GM23338 (cell line): ENCODE measurements around the gene RWDD1. TPM values are rescaled to one million over a fixed set of nuclear protein-coding genes. Genes with fewer than 3 reads are reported as not detected.

ENCODE experiments used
- ATAC-seq: fragments of 200-7000 bp; cut with Tn5 transposase; 3 replicates; pipeline ENCODE4 v1.9.1; 2020
- DNase-seq: peaks from one replicate; pipeline ENCODE4 v3.0.0-alpha.2; 2015; ENCODE audit warnings: low spot score
- H2AFZ ChIP-seq: fragments of 200-600 bp; sonication (generic); 2 replicates; pipeline ENCODE4 v1.8.0; 2016; ENCODE audit warnings: antibody characterized with exemption, mild to moderate bottlenecking, moderate library complexity
- H3F3A ChIP-seq: fragments of 200-600 bp; sonication (generic); replicated peaks from 2 replicates; pipeline ENCODE4 v1.8.0; 2017; ENCODE audit warnings: antibody characterized with exemption, mixed run types, low read depth
- H3K27ac ChIP-seq: fragments of 200-600 bp; sonication (generic); 2 replicates; pipeline ENCODE4 v1.6.1; 2016; ENCODE audit warnings: low read depth
- H3K27me3 ChIP-seq: fragments of 200-600 bp; sonication (generic); 2 replicates; pipeline ENCODE4 v1.8.0; 2016; ENCODE audit warnings: mild to moderate bottlenecking, mixed run types, moderate library complexity; ENCODE audit not compliant: insufficient read depth
- H3K36me3 ChIP-seq: fragments of 200-600 bp; sonication (generic); 2 replicates; pipeline ENCODE4 v1.8.0; 2016; ENCODE audit warnings: mild to moderate bottlenecking; ENCODE audit not compliant: insufficient read depth
- H3K4me1 ChIP-seq: fragments of 200-600 bp; sonication (generic); 2 replicates; pipeline ENCODE4 v1.8.0; 2016; ENCODE audit warnings: mild to moderate bottlenecking, moderate library complexity; ENCODE audit not compliant: insufficient read depth
- H3K4me2 ChIP-seq: fragments of 200-600 bp; sonication (generic); 2 replicates; pipeline ENCODE4 v1.7.1; 2017; ENCODE audit warnings: mixed run types
- H3K4me3 ChIP-seq: fragments of 200-600 bp; sonication (generic); 2 replicates; pipeline ENCODE4 v1.6.1; 2016; ENCODE audit warnings: mixed run types
- H3K79me2 ChIP-seq: fragments of 200-600 bp; sonication (generic); replicated peaks from 2 replicates; pipeline ENCODE4 v1.8.0; 2017; ENCODE audit warnings: mild to moderate bottlenecking; ENCODE audit not compliant: insufficient read depth
- H3K9me2 ChIP-seq: fragments of 200-600 bp; sonication (generic); 2 replicates; pipeline ENCODE4 v1.8.0; 2017; ENCODE audit not compliant: insufficient read depth
- H4K20me1 ChIP-seq: fragments of 200-600 bp; sonication (generic); replicated peaks from 2 replicates; pipeline ENCODE4 v1.8.0; 2017; ENCODE audit warnings: mild to moderate bottlenecking; ENCODE audit not compliant: insufficient read depth
- H3K27ac Mint-ChIP-seq: 2 replicates; pipeline ENCODE4 v1.8.0; 2020; ENCODE audit warnings: inconsistent platforms, mild to moderate bottlenecking, moderate library complexity, mixed read lengths
- H3K27me3 Mint-ChIP-seq: 3 replicates; pipeline ENCODE4 v1.8.0; 2022; ENCODE audit warnings: low read depth, mild to moderate bottlenecking, moderate library complexity, mixed read lengths, inconsistent platforms; ENCODE audit not compliant: insufficient read depth, poor library complexity
- H3K36me3 Mint-ChIP-seq: 3 replicates; pipeline ENCODE4 v1.8.0; 2021; ENCODE audit warnings: low read depth, mild to moderate bottlenecking, inconsistent platforms, moderate library complexity, mixed read lengths
- H3K4me1 Mint-ChIP-seq: 3 replicates; pipeline ENCODE4 v1.8.0; 2020; ENCODE audit warnings: mild to moderate bottlenecking, inconsistent platforms, mixed read lengths
- H3K4me3 Mint-ChIP-seq: 3 replicates; pipeline ENCODE4 v1.8.0; 2021; ENCODE audit warnings: moderate library complexity, mild to moderate bottlenecking, inconsistent platforms, mixed read lengths
- H3K9me3 Mint-ChIP-seq: 3 replicates; pipeline ENCODE4 v1.8.0; 2020; ENCODE audit warnings: moderate library complexity, mild to moderate bottlenecking, inconsistent platforms, mixed read lengths
- CREB1 ChIP-seq: fragments of 250-450 bp; sonication (Bioruptor Pico); IDR thresholded peaks from 2 replicates; pipeline ENCODE4 v1.5.0; 2020; ENCODE audit warnings: low read depth, mild to moderate bottlenecking, moderate library complexity
- CTCF ChIP-seq, 2 experiments: fragments of 200-600 bp in 1 of 2; sonication (generic) in 1 of 2; conservative IDR thresholded peaks; 2 replicates each; pipeline versions ENCODE4 v1.5.1 to v1.6.1; 2016 to 2017; ENCODE audit warnings: antibody characterized with exemption in 2 of 2, low read depth in 2 of 2, mild to moderate bottlenecking in 2 of 2, moderate library complexity in 1 of 2
- ETS1 ChIP-seq: IDR thresholded peaks from 2 replicates; pipeline ENCODE4 v1.6.1; 2016; ENCODE audit warnings: antibody characterized with exemption
- EZH2 ChIP-seq: fragments of 200-600 bp; sonication (generic); IDR thresholded peaks from one replicate; pipeline ENCODE4 v1.8.0; 2017; ENCODE audit warnings: antibody characterized with exemption, mild to moderate bottlenecking, low read depth; ENCODE audit not compliant: unreplicated experiment
- EZH2phosphoT487 ChIP-seq: fragments of 200-600 bp; sonication (generic); IDR thresholded peaks from one replicate; pipeline ENCODE4 v1.8.1; 2018; ENCODE audit warnings: antibody characterized with exemption; ENCODE audit not compliant: unreplicated experiment
- JUNB ChIP-seq: IDR thresholded peaks from one replicate; pipeline ENCODE4 v1.6.1; 2016; ENCODE audit warnings: antibody characterized with exemption; ENCODE audit not compliant: unreplicated experiment
- NANOG ChIP-seq: IDR thresholded peaks from 2 replicates; pipeline ENCODE4 v1.6.1; 2016; ENCODE audit warnings: antibody characterized with exemption, borderline replicate concordance
- POLR2AphosphoS5 ChIP-seq: IDR thresholded peaks from 2 replicates; pipeline ENCODE4 v1.6.1; 2016; ENCODE audit warnings: antibody characterized with exemption, low read depth
- STAT1 ChIP-seq: IDR thresholded peaks from one replicate; pipeline ENCODE4 v1.6.1; 2016; ENCODE audit warnings: antibody characterized with exemption; ENCODE audit not compliant: unreplicated experiment
- ZNF114 ChIP-seq: fragments of 250-450 bp; sonication (Bioruptor Pico); IDR thresholded peaks from 2 replicates; pipeline ENCODE4 v1.5.0; 2020; ENCODE audit warnings: mild to moderate bottlenecking, moderate library complexity
- ZNF331 ChIP-seq: fragments of 250-450 bp; sonication (Bioruptor Pico); IDR thresholded peaks from 2 replicates; pipeline ENCODE4 v1.5.0; 2020; ENCODE audit warnings: low read depth, mild to moderate bottlenecking, moderate library complexity
- polyA plus RNA-seq: library from polyadenylated mRNA; unstranded; fragments of >200 nt; fragmentation: Nextera tagmentation; extraction: Ambion mirVana; gene quantifications from 2 replicates; pipeline ENCODE4 v1.2.1, GENCODE V29; 2016
- total RNA-seq: library from RNA; depleted of rRNA; stranded (reverse); fragments of >200 nt; shearing (Covaris generic); gene quantifications from 2 replicates; pipeline ENCODE4 v1.2.3, GENCODE V29; 2014
- TF ChIP-seq, protein P1 (sequence below): fragments of 250-450 bp; sonication (Bioruptor Pico); IDR thresholded peaks from 2 replicates; pipeline ENCODE4 v1.5.0; 2020; ENCODE audit warnings: mild to moderate bottlenecking, moderate library complexity
- TF ChIP-seq, protein P2 (sequence below): IDR thresholded peaks from one replicate; pipeline ENCODE4 v1.6.1; 2018; ENCODE audit warnings: antibody characterized with exemption; ENCODE audit not compliant: unreplicated experiment

The RWDD1 gene
- total and polyA plus RNA-seq, 2 experiments from 2014 or later = 20.2 to 171 TPM

GRCh38 chr6:116562019-116562403, 9.3 kb upstream of the RWDD1 start:
- no peak for DNase-seq
- TF ChIP-seq POLR2AphosphoS5 (no peak), EZH2 (no peak), NANOG (no peak), CREB1 (CRISPR knock-in tag) (no peak), ETS1 (no peak), EZH2phosphoT487 (no peak), STAT1 (no peak), JUNB (no peak), ZNF331 (no peak), ZNF114 (CRISPR knock-in tag) (no peak), CTCF (conservative IDR thresholded peaks at IDR 0.05; ENCODE audit: low read depth in 2 of 2) (no peak)
- TF ChIP-seq, protein P1, sequence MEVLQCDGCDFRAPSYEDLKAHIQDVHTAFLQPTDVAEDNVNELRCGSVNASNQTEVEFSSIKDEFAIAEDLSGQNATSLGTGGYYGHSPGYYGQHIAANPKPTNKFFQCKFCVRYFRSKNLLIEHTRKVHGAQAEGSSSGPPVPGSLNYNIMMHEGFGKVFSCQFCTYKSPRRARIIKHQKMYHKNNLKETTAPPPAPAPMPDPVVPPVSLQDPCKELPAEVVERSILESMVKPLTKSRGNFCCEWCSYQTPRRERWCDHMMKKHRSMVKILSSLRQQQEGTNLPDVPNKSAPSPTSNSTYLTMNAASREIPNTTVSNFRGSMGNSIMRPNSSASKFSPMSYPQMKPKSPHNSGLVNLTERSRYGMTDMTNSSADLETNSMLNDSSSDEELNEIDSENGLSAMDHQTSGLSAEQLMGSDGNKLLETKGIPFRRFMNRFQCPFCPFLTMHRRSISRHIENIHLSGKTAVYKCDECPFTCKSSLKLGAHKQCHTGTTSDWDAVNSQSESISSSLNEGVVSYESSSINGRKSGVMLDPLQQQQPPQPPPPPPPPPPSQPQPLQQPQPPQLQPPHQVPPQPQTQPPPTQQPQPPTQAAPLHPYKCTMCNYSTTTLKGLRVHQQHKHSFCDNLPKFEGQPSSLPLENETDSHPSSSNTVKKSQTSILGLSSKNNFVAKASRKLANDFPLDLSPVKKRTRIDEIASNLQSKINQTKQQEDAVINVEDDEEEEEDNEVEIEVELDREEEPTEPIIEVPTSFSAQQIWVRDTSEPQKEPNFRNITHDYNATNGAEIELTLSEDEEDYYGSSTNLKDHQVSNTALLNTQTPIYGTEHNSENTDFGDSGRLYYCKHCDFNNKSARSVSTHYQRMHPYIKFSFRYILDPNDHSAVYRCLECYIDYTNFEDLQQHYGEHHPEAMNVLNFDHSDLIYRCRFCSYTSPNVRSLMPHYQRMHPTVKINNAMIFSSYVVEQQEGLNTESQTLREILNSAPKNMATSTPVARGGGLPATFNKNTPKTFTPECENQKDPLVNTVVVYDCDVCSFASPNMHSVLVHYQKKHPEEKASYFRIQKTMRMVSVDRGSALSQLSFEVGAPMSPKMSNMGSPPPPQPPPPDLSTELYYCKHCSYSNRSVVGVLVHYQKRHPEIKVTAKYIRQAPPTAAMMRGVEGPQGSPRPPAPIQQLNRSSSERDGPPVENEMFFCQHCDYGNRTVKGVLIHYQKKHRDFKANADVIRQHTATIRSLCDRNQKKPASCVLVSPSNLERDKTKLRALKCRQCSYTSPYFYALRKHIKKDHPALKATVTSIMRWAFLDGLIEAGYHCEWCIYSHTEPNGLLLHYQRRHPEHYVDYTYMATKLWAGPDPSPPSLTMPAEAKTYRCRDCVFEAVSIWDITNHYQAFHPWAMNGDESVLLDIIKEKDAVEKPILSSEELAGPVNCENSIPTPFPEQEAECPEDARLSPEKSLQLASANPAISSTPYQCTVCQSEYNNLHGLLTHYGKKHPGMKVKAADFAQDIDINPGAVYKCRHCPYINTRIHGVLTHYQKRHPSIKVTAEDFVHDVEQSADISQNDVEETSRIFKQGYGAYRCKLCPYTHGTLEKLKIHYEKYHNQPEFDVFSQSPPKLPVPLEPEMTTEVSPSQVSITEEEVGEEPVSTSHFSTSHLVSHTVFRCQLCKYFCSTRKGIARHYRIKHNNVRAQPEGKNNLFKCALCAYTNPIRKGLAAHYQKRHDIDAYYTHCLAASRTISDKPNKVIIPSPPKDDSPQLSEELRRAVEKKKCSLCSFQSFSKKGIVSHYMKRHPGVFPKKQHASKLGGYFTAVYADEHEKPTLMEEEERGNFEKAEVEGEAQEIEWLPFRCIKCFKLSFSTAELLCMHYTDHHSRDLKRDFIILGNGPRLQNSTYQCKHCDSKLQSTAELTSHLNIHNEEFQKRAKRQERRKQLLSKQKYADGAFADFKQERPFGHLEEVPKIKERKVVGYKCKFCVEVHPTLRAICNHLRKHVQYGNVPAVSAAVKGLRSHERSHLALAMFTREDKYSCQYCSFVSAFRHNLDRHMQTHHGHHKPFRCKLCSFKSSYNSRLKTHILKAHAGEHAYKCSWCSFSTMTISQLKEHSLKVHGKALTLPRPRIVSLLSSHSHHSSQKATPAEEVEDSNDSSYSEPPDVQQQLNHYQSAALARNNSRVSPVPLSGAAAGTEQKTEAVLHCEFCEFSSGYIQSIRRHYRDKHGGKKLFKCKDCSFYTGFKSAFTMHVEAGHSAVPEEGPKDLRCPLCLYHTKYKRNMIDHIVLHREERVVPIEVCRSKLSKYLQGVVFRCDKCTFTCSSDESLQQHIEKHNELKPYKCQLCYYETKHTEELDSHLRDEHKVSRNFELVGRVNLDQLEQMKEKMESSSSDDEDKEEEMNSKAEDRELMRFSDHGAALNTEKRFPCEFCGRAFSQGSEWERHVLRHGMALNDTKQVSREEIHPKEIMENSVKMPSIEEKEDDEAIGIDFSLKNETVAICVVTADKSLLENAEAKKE (CRISPR knock-in tag) = no peak
- TF ChIP-seq, protein P2, sequence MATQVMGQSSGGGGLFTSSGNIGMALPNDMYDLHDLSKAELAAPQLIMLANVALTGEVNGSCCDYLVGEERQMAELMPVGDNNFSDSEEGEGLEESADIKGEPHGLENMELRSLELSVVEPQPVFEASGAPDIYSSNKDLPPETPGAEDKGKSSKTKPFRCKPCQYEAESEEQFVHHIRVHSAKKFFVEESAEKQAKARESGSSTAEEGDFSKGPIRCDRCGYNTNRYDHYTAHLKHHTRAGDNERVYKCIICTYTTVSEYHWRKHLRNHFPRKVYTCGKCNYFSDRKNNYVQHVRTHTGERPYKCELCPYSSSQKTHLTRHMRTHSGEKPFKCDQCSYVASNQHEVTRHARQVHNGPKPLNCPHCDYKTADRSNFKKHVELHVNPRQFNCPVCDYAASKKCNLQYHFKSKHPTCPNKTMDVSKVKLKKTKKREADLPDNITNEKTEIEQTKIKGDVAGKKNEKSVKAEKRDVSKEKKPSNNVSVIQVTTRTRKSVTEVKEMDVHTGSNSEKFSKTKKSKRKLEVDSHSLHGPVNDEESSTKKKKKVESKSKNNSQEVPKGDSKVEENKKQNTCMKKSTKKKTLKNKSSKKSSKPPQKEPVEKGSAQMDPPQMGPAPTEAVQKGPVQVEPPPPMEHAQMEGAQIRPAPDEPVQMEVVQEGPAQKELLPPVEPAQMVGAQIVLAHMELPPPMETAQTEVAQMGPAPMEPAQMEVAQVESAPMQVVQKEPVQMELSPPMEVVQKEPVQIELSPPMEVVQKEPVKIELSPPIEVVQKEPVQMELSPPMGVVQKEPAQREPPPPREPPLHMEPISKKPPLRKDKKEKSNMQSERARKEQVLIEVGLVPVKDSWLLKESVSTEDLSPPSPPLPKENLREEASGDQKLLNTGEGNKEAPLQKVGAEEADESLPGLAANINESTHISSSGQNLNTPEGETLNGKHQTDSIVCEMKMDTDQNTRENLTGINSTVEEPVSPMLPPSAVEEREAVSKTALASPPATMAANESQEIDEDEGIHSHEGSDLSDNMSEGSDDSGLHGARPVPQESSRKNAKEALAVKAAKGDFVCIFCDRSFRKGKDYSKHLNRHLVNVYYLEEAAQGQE = no peak
- H3K4me2 ChIP-seq = no peak overlapping the region
- Mint-ChIP-seq H3K4me3 (no peak overlapping the region), H3K9me3 (no peaks in the 10 kb centered on the region), H3K27ac (no peak overlapping the region), H3K27me3 (no peaks in the 10 kb centered on the region), H3K4me1 (peaks cover 4% of the 10 kb centered on the region; the same call in 2 of the 3 replicates), H3K36me3 (no peaks in the 10 kb centered on the region)
- no peaks in the 10 kb centered on the region for H3K27me3 ChIP-seq
- H3K27ac ChIP-seq = no peak overlapping the region
- no peaks in the 10 kb centered on the region for H3K79me2 ChIP-seq
- H3K4me3 ChIP-seq = no peak overlapping the region
- no peaks in the 10 kb centered on the region for H3F3A ChIP-seq
- ATAC-seq = no peak
- H3K4me1 ChIP-seq = no peaks in the 10 kb centered on the region
- H3K9me2 ChIP-seq = no peaks in the 10 kb centered on the region
- H2AFZ ChIP-seq = no peak overlapping the region
- no peaks in the 10 kb centered on the region for H4K20me1 ChIP-seq
- H3K36me3 ChIP-seq = no peaks in the 10 kb centered on the region
